ENCODE results near the gene IGSF5.
A peak's percentile ranks its signal among the peaks of the same experiment; 100 is the strongest.

IGSF5 gene

DNA sequence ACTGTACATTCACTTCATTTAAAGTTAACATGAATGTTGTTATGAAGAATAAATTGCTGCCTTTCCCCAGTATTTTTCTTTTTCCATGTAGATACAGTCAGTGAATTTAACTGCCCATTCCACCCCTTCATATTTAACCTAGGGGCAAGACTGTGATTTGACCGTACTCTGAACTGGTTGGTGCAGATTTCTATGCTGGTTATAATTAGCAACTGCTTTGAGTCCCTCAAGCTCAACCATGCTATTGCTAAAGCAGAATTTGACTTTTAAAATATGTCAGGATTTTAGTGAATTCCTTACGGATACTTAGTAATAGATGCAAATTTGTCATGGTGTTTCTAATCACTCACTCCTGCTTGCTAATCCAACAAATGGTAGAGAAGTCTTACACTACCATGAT, 57.2 kb downstream of the IGSF5 start:
- TF ChIP-seq ZFX (IDR thresholded peaks at IDR 0.05; ENCODE audit: borderline replicate concordance), result no peak
- TF ChIP-seq, protein P1, sequence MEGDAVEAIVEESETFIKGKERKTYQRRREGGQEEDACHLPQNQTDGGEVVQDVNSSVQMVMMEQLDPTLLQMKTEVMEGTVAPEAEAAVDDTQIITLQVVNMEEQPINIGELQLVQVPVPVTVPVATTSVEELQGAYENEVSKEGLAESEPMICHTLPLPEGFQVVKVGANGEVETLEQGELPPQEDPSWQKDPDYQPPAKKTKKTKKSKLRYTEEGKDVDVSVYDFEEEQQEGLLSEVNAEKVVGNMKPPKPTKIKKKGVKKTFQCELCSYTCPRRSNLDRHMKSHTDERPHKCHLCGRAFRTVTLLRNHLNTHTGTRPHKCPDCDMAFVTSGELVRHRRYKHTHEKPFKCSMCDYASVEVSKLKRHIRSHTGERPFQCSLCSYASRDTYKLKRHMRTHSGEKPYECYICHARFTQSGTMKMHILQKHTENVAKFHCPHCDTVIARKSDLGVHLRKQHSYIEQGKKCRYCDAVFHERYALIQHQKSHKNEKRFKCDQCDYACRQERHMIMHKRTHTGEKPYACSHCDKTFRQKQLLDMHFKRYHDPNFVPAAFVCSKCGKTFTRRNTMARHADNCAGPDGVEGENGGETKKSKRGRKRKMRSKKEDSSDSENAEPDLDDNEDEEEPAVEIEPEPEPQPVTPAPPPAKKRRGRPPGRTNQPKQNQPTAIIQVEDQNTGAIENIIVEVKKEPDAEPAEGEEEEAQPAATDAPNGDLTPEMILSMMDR (IDR thresholded peaks at IDR 0.05), result no peak
- no peak overlapping the region for H3K27ac ChIP-seq

DNA sequence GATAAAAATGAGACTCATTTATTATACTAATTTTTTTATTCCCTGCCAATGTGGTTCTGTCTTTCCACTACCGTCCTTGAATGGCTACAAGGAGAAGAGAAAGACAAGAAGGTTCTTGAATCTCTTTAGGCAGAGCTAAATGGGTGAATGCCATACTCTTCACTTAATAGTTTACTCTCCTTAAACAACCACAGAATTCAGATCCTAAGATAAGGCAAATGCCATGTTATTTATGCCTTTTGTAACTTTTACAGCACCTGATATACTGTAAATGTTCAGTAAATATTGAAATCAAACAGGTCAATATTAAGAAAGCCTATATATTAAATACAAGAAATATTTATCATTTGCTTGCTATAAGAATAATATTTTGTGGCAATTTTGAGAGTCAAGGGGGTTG, 58.4 kb downstream of the IGSF5 start:
- TF ChIP-seq, protein P1 (IDR thresholded peaks at IDR 0.05), result no peak
- TF ChIP-seq ZFX (IDR thresholded peaks at IDR 0.05; ENCODE audit: borderline replicate concordance), result no peak
- H3K27ac ChIP-seq, result no peak overlapping the region

DNA sequence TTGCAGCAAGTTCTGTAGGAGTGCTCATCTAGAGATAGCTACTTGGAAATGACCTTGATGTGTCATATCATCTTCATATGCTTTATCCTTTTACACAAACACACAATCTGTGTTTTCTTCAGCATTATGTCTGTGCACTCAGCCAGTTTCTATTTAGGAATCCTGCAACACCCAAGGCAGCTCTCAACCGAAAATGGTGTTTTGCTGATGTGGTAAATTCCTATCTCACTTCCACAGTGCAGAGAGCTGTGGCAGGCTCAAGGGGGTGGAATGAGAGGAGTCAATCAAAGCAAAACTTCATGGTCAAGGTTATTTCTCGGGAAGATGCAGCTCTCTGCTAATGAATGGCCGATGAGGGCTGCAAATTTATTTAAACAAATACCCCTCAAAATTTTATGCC, 59.3 kb downstream of the IGSF5 start:
- no peak overlapping the region for H3K27ac ChIP-seq
- TF ChIP-seq, protein P1 (IDR thresholded peaks at IDR 0.05), result no peak
- no peak for TF ChIP-seq ZFX (IDR thresholded peaks at IDR 0.05; ENCODE audit: borderline replicate concordance)

DNA sequence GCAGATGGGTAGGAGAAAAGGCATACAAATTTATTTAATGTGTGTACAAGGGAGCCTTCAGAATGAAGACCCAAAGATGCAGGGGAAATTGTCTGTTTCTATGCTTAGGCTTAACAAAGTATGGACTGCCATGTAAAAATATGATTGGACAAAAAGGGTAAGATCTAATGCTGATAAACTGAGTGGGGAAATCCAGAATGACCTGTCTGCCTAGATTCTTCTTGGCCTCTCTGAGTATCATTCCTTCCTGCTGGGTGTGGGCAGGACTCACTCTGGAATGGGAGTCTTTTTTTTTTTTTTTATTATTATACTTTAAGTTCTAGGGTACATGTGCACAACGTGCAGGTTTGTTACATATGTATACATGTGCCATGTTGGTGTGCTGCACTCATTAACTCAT, 61.0 kb downstream of the IGSF5 start:
- no peak overlapping the region for H3K27ac ChIP-seq
- TF ChIP-seq ZFX (IDR thresholded peaks at IDR 0.05; ENCODE audit: borderline replicate concordance), result no peak
- TF ChIP-seq, protein P1 (IDR thresholded peaks at IDR 0.05), result no peak

DNA sequence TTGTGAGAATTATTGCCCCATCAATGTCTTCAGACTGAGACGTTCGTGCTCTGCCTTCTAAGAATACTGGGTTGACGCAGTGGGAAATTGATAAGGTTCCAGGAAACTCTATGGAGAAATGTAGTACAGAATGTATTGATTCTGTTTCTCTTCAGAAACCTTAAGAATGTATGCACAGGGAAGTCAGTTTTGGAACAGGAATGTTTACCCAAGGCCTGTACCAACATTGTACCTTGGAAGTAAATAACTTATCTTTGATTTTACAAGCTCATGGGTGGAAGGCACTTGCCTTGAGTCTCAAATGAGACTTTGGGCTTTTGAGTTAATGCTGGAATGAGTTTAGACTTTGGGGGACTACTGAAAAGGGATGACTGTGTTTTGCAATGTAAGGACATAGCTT, 62.8 kb downstream of the IGSF5 start:
- H3K27ac ChIP-seq, result peak overlapping the region; percentile 45
- no peak for TF ChIP-seq ZFX (IDR thresholded peaks at IDR 0.05; ENCODE audit: borderline replicate concordance)
- TF ChIP-seq, protein P1 (IDR thresholded peaks at IDR 0.05), result no peak

DNA sequence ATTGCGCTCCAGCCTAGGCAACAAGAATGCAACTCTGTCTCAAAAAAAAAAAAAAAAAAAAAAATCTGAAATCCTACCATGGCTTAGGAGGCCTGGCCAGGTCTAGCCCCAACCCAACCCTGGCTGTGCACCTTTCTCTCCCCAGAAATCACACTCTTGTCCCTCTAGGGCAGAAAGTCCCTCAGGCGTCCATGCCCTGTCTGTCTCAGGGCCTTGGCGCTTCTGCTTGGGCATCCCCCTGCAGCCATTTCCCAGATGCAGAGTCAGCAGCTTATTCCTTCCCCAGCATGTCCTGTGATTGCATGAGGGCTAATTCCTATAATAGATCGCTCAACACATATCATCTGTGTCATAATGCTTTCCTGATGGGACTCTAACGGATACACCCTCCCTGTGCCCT, 65.0 kb downstream of the IGSF5 start:
- H3K27ac ChIP-seq, result no peak overlapping the region
- TF ChIP-seq, protein P1 (IDR thresholded peaks at IDR 0.05), result no peak
- no peak for TF ChIP-seq ZFX (IDR thresholded peaks at IDR 0.05; ENCODE audit: borderline replicate concordance)

DNA sequence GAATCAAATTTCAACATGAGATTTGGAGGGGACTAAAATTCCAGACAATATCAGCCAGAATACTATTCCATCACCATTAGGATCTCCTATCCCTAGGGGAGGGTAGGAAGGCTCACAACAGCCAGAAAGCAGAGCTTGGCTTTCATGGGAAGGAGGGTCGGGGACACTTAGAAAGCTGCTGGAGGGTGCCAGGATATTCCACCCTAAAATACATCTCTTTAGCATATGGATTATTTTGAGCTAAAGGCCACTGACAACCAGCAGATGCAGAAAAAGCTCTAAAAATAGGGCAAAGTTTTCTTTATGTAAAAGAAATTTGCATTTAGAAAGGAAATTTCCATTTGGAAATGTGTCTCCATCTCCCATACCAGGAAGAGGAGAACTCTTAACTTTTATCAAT, 68.0 kb downstream of the IGSF5 start:
- TF ChIP-seq ZFX (IDR thresholded peaks at IDR 0.05; ENCODE audit: borderline replicate concordance), result no peak
- TF ChIP-seq, protein P1 (IDR thresholded peaks at IDR 0.05), result no peak
- no peak overlapping the region for H3K27ac ChIP-seq
